HUES64 (cell line): ENCODE measurements around the gene JAKMIP1.

Experiments
- H3K27ac ChIP-seq: 2 replicates; pipeline ENCODE4 v1.7.0; 2013; ENCODE audit warnings: low read depth, low read length, inconsistent platforms
- H3K27me3 ChIP-seq: 2 replicates; pipeline ENCODE4 v1.6.1; 2013; ENCODE audit warnings: mild to moderate bottlenecking, low read length; ENCODE audit not compliant: insufficient read depth
- H3K36me3 ChIP-seq: 2 replicates; pipeline ENCODE4 v1.6.1; 2013; ENCODE audit warnings: mild to moderate bottlenecking, low read length; ENCODE audit not compliant: insufficient read depth
- H3K4me1 ChIP-seq: 2 replicates; pipeline ENCODE4 v1.6.1; 2013; ENCODE audit warnings: mild to moderate bottlenecking, low read length, moderate library complexity; ENCODE audit not compliant: insufficient read depth
- H3K4me3 ChIP-seq: 2 replicates; pipeline ENCODE4 v1.5.1; 2013; ENCODE audit warnings: mild to moderate bottlenecking, low read length, moderate library complexity
- H3K9ac ChIP-seq: 2 replicates; pipeline ENCODE4 v1.6.1; 2013; ENCODE audit warnings: mild to moderate bottlenecking, low read depth, low read length
- H3K9me3 ChIP-seq: 2 replicates; pipeline ENCODE4 v1.6.1; 2013; ENCODE audit warnings: low read depth, low read length; ENCODE audit not compliant: insufficient read depth
- WGBS: fragments of 150-250, 120-280 bp; methylation state at CpG from one replicate; pipeline ENCODE4 v1.1.7; 2013; ENCODE audit warnings: missing lambda C conversion rate; 5-methylcytosine and 5-hydroxymethylcytosine counted together

The JAKMIP1 gene

DNA sequence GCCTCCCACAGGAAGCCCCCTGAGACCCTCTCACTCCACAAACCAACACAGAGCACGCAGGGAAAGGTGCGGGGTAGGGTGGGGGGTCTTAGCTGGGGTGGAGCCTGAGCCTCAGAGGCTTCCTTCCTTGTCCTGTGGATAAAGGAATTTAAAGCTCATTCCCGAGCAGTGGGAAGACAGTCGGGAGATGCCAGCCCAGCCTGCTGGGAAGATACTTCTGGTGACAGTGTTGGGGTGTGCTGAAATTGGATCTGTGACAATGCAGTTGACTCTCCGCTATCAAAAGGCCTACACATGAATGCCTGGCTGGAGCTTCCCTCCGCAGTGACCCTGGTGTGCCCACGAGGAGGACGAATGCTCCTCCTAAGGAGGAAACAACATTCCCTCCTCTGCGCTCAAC is 45.5 kb downstream of the JAKMIP1 start:
- no peak overlapping the region for H3K4me3 ChIP-seq
- H3K4me1 ChIP-seq = peaks cover 21% of the 10 kb centered on the region
- 55% methylated on average over 9 of the region's 9 CpGs for WGBS
- H3K9ac ChIP-seq = no peak overlapping the region
- H3K36me3 ChIP-seq = no peaks in the 10 kb centered on the region
- H3K9me3 ChIP-seq = no peaks in the 10 kb centered on the region
- H3K27me3 ChIP-seq = no peaks in the 10 kb centered on the region
- H3K27ac ChIP-seq = no peak overlapping the region

DNA sequence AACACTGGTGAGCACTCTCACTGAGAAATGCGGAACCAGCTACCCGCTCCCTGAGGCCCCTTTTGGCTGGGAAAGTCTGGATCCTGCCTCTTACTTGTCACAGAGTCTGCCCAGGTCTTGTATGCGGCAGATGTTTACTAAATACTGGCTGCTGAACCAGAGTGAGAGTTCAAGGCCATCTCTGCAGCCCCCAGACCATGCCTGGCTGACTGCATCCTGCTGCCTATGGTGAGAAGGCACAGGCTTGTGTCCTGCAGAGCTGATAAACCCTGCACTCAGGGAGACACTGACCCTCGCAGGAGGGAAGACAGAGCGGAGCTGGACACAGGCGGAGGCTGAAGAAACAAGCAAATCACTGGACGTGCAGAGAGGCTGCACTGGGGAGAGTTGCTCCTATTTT is 46.5 kb downstream of the JAKMIP1 start:
- Histone ChIP-seq H3K9ac (no peak overlapping the region), H3K27ac (no peak overlapping the region), H3K36me3 (no peaks in the 10 kb centered on the region), H3K27me3 (no peaks in the 10 kb centered on the region), H3K4me3 (no peak overlapping the region), H3K4me1 (peaks cover 21% of the 10 kb centered on the region), H3K9me3 (no peaks in the 10 kb centered on the region)
- 82% methylated on average over 7 of the region's 7 CpGs for WGBS

DNA sequence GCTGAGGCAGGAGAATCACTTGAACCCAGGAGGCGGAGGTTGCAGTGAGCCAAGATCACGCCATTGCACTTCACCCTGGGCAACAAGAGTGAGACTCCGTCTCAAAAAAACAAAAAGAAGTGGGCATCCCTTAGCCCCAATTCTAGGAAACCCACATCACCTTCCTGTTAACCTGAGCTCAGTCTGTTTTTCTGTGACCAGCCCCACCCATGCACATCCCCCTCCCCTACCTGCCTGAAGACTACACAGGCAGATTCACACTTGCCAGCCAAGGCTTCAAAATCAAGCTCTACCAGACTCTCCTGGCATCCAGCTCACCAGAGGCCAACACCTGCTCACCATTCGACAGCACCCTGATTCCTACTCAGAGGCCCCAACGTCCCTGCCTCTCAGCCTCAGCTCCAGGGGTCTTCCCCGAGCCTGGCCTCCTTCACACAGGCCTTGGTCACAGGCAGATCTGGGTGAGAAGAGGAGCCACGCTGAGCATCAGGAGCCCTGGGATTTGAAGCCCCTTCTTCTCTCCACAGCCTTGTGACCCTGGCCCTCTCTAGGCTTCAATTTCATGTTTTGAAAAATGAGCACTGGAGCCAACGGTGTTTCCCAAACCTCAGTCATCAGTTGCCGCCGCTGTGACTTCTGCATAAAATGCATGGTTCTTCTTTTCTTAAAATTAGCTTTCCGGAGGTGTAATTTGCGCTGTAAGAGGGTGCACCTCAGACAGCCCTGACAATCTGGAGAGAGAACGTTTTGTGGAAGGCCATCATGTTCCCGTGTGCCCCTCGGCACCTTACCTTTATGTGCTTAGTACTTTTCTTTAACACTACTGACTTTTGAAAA is 47.3 kb downstream of the JAKMIP1 start:
- no peak overlapping the region for H3K27ac ChIP-seq
- no peaks in the 10 kb centered on the region for H3K36me3 ChIP-seq
- 93% methylated on average over 15 of the region's 15 CpGs for WGBS

DNA sequence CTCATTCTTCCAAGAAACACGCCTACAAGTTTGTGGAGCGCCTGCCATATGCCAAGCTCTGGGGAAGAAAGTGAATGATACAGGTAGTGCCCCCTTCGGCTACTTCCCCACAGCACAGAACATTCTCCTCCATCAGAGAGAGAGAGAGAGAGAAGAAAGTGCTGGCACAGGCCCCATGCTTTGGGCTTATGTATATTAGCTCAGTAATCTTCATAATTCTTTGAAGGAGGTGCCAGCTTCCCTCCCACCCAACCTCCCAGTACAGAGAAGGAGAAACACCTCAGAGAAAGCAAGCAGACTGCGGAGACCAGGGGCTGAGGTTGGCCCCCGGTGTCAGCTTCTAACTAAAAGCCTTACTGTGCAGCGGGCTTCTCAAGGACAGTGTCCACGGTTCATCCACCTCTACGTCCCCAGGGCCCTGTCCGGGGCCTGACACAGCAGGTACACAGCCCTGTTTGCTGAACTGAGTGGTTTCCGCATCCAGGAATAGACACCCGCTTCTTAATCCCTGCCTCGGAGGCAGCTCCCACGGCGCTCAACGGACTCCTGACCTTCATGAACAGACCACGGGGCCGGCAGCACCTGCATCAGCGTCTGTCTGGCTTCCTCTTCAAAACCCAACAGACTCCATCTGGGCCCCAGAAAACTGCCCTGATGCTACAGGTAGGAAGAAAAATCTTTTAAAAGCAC is 50.2 kb downstream of the JAKMIP1 start:
- Histone ChIP-seq H3K9me3 (no peaks in the 10 kb centered on the region), H3K4me3 (no peak overlapping the region), H3K27me3 (no peaks in the 10 kb centered on the region), H3K9ac (no peak overlapping the region), H3K36me3 (no peaks in the 10 kb centered on the region), H3K27ac (no peak overlapping the region), H3K4me1 (peaks cover 16% of the 10 kb centered on the region)
- 96% methylated on average over 15 of the region's 18 CpGs for WGBS

More for the DNA sequence above, 47.3 kb downstream of the JAKMIP1 start:
- no peak overlapping the region for H3K4me3 ChIP-seq
- H3K4me1 ChIP-seq = peaks cover 21% of the 10 kb centered on the region
- H3K9ac ChIP-seq = no peak overlapping the region
- no peaks in the 10 kb centered on the region for H3K27me3 ChIP-seq
- H3K9me3 ChIP-seq = no peaks in the 10 kb centered on the region

DNA sequence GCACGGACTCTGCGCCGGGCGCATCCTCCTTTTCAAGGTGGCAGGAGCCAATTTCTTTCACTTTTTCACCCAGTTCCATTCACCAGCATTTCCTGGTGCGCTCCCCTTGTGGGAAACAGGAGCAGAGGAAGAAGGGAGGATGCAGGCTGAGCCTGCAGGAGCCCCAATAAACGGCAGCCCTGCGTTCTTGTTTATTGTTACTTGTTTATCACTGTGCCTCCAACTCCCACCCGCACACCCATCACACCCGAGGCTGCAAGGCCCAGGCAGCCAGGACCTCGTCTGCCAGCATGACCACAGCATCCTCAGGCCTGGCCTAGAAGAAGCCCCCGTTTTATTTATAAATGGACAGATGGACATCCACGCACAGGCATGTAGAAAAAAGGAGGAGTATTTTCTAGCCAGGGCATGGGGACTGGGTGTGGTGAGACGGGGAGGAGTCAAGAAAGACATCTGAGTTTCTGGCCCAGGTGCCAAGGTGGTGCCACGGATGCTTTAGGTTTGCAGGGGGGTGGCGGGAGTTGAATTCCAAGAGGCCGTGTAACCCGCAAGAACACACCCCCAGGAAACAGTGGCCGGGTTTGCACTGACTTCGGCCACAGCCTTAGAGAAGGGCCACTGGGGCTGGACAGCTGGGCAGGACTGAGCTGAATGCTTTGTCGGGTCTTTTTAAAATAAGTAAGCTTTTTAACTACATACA is 51.7 kb downstream of the JAKMIP1 start:
- H3K27me3 ChIP-seq = no peaks in the 10 kb centered on the region
- 95% methylated on average over 19 of the region's 20 CpGs for WGBS
- H3K27ac ChIP-seq = no peak overlapping the region
- H3K36me3 ChIP-seq = no peaks in the 10 kb centered on the region
- H3K4me1 ChIP-seq = peaks cover 1% of the 10 kb centered on the region; the same call in 1 of the 2 replicates
- no peak overlapping the region for H3K9ac ChIP-seq
- H3K9me3 ChIP-seq = no peaks in the 10 kb centered on the region
- H3K4me3 ChIP-seq = no peak overlapping the region

DNA sequence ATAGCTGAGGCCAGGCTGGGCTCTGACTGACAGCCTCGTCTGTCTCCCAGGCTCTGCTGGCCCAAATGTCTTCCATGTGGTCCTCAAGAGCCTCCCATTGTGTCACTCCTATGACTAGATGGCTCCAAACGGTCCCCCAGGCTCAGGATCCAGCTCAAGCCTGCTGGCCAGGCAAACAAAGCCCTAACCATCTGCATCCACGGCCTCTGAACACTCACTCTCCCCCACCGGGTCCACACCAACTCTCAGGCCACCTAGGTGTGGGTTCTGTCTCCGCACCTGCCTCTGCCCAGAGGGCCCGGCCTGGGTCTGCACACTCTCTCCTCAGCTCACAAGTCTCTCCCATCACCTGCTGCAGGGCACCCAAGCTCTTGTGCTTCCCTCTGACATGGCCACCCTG is 52.9 kb downstream of the JAKMIP1 start:
- no peak overlapping the region for H3K27ac ChIP-seq
- no peaks in the 10 kb centered on the region for H3K9me3 ChIP-seq
- no peaks in the 10 kb centered on the region for H3K27me3 ChIP-seq
- no peaks in the 10 kb centered on the region for H3K36me3 ChIP-seq
- no peak overlapping the region for H3K9ac ChIP-seq
- 91% methylated on average over 6 of the region's 6 CpGs for WGBS
- H3K4me1 ChIP-seq = no peaks in the 10 kb centered on the region
- H3K4me3 ChIP-seq = no peak overlapping the region

DNA sequence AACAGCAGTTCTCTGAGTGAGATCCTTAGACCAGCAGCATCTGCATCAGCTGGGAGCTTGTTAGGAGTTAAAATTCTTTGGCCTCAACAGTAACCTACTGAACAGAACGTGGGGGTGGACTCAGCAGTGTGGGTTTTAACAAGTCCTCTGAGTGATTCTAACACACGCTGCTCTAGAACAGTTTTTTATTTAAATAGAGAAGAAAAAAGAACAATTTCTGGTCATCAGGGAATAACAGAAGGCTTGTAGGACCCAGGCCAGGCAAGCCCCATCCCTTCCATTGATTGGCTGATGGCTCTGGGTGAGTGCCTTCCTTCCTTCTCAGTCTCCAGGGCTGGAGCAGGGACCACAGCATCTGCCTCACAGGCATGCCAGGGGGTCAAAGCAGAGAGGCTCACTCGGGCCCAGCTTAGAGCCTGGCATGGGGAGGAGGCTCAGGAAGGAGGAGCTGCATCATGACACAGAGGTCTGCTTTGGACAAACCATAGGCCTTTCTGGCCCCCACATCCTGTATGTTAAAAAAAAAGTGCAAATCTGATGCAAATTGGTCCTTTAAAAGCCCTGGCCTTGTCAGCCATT is 56.7 kb downstream of the JAKMIP1 start:
- H3K4me3 ChIP-seq = no peak overlapping the region
- no peaks in the 10 kb centered on the region for H3K36me3 ChIP-seq
- no peak overlapping the region for H3K9ac ChIP-seq
- H3K9me3 ChIP-seq = no peaks in the 10 kb centered on the region
- H3K27ac ChIP-seq = no peak overlapping the region
- no peaks in the 10 kb centered on the region for H3K27me3 ChIP-seq
- H3K4me1 ChIP-seq = no peaks in the 10 kb centered on the region
- WGBS = 91% methylated on average over 3 of the region's 3 CpGs

DNA sequence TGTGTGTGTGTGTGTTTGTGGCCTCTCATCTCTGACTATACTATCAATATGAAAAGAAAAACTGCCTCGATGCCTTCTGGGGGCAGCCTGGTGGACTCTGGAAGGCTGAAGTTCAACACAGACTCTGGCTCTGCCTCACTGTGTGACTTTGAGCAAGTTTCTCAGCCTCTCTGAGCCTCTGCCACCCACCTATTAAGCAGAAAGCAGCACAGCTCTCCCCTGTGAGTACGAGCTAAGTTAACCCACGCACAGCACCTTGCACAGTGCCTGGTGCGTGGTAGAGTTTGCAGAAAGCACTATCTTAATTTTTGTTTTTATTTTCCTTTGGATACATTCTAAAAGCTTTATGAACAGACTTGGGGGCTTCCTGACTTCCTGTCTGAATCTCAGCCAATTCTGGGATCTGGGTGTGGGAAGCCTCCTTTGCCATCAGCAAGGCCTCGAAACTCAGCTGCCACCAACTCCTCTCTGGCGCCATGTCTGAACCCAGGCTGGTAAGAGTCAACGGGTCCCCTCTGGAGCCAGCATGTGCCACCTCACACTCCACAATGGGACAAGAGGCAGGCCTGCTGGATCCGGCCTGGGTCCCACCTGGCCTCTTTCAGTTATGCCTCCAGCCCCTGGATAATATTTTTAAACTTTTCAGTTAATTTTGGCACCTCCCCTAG is 57.3 kb downstream of the JAKMIP1 start:
- Histone ChIP-seq H3K4me3 (no peak overlapping the region), H3K27me3 (no peaks in the 10 kb centered on the region), H3K9me3 (no peaks in the 10 kb centered on the region), H3K36me3 (no peaks in the 10 kb centered on the region), H3K9ac (no peak overlapping the region), H3K27ac (no peak overlapping the region), H3K4me1 (no peaks in the 10 kb centered on the region)
- 91% methylated on average over 8 of the region's 8 CpGs for WGBS

DNA sequence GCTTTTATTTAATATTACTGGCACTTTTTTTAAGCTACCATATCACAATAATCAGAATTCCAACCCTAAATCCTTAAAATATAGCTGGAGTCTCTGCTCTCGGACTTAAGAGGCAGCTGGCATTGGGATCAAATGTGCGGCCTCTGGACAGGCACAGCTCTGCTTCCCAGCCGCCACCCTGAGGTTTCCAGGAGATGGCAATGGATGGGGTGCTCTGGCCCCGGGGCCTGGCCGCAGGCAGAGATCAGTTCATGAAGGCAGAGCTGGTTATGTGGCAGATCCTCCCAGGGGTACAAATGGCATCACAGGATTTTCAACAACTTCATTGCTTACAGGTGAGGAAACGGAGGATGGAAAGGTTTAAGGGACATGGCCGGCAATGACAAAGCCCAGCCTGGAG is 57.8 kb downstream of the JAKMIP1 start:
- Histone ChIP-seq H3K27ac (no peak overlapping the region), H3K4me1 (no peaks in the 10 kb centered on the region), H3K36me3 (no peaks in the 10 kb centered on the region), H3K9me3 (no peaks in the 10 kb centered on the region), H3K27me3 (no peaks in the 10 kb centered on the region), H3K4me3 (no peak overlapping the region), H3K9ac (no peak overlapping the region)
- WGBS = 96% methylated on average over 7 of the region's 7 CpGs

DNA sequence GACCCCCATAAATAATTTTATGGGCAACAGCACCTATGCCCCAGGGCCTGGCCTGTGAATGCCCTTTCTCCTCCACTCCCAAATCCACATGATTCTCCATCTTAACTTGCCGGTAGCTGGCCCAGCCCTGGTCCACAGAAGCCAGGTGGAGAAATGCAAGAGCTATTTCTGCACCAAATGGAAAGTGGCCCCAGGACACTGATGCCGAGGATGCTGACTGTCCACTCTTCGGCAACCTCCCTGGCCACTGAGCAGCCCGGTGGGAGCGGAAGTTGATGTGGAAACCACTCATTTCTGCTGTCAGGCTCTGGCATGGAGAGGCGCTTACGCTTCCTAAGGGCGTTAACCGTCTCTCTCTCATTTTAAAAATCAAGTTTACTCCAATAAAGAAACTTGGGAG is 58.8 kb downstream of the JAKMIP1 start:
- H3K27me3 ChIP-seq = no peaks in the 10 kb centered on the region
- no peaks in the 10 kb centered on the region for H3K9me3 ChIP-seq
- no peak overlapping the region for H3K27ac ChIP-seq
- H3K36me3 ChIP-seq = no peaks in the 10 kb centered on the region
- H3K4me3 ChIP-seq = no peak overlapping the region
- H3K4me1 ChIP-seq = no peaks in the 10 kb centered on the region
- no peak overlapping the region for H3K9ac ChIP-seq
- WGBS = 87% methylated on average over 9 of the region's 9 CpGs
